Mononuclear cell (primary cell): ENCODE results near the gene CARD18. TPM values are rescaled to one million over a fixed set of nuclear protein-coding genes. Genes with fewer than 3 reads are reported as not detected.
"Not testable (repeated sequence)": the region's sequence is repeated elsewhere in the genome, so short reads cannot be mapped to it uniquely, and the experiment has no call there.

Experiments
- H3K27me3 ChIP-seq: 2 replicates; pipeline ENCODE4 v1.6.0; 2011; ENCODE audit warnings: low read length, control low read depth; ENCODE audit not compliant: insufficient read depth
- H3K4me1 ChIP-seq: 2 replicates; pipeline ENCODE4 v1.5.1; 2011; ENCODE audit warnings: mild to moderate bottlenecking, low read length, control low read depth; ENCODE audit not compliant: insufficient read depth
- H3K4me3 ChIP-seq: 2 replicates; pipeline ENCODE4 v1.5.1; 2011; ENCODE audit warnings: mild to moderate bottlenecking, low read length, moderate library complexity
- H3K9me3 ChIP-seq: 2 replicates; pipeline ENCODE4 v1.5.1; 2011; ENCODE audit warnings: low read depth, mild to moderate bottlenecking, control low read depth, low read length
- total RNA-seq: library from RNA; depleted of rRNA; stranded (reverse); fragments of >200 nt; gene quantifications from one replicate; pipeline ENCODE4 v1.2.3, GENCODE V29; 2012

The CARD18 gene
- total RNA-seq, 1 donor, result not detected

DNA sequence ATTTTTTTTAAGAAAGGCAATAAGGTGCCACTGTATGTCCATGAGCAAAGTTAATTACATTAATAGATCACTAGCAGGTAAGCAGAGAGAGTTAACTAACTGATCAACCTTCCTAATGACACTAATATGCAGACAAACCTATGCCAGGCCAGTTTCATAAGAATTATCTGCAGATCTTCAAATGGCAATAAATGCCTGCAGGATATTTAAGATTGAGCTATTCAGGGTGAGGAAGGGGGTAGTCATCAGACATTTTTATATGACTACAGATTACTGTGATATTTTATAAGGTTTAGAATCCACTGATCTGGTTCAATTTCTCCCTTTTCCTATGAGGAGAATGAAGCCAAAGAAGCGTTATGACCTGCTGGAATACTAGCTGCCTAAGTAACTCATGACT, 30.2 kb downstream of the CARD18 start:
- no peaks in the 10 kb centered on the region for H3K9me3 ChIP-seq
- no peak overlapping the region for H3K4me3 ChIP-seq
- peaks cover 11% of the 10 kb centered on the region for H3K4me1 ChIP-seq
- no peaks in the 10 kb centered on the region for H3K27me3 ChIP-seq

DNA sequence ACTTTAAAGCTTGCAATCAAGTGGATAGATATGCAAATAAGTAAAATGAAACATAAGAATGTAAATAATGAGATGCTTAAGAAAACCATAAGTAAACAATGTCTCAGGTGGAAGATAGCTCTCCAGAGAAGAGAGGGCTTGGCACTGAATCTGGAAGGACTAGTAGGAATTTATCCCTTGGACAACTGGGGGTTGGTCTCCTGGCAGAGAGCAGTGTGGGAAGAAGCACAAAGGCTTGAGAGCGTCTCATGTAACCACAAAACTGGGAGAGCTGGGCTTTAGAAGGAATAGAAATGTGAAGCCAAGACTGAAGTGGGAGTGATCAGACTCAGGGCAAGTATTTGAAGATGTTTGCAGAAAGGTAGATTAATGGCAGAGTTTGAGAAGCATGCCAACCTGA, 31.3 kb downstream of the CARD18 start:
- Histone ChIP-seq H3K27me3 (no peaks in the 10 kb centered on the region), H3K4me1 (peaks cover 11% of the 10 kb centered on the region), H3K4me3 (no peak overlapping the region)

DNA sequence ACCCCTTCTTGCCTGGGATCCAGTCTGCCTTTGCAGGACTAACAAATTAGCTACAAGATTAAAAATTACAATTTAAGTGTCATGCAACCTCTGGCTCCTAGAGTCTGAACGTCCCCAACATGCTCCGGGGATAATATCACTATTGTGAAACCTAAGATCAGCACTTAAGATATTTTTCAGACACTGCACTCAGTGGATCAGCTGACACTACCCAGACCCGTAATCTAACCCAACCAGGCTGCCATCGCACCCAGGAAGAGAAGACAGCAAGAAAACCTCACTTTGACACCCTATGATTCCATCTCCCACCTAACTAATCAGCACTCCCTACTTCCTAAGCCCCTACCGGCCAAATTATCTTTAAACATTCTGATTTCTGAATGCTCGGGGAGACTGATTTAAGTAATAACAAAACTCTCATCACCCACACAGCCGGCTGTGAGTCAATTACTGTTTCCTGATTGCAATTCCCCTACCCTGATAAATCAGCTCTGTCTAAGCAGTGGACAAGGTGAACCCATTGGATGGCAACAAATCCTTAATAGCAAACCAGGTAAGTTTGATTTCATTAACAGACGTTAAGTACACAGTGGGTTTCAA, 32.2 kb downstream of the CARD18 start:
- not testable (repeated sequence) for H3K4me3 ChIP-seq, H3K9me3 ChIP-seq, H3K27me3 ChIP-seq
- H3K4me1 ChIP-seq, result peaks cover 11% of the 10 kb centered on the region

More for the DNA sequence above, 31.3 kb downstream of the CARD18 start:
- H3K9me3 ChIP-seq, result no peaks in the 10 kb centered on the region

DNA sequence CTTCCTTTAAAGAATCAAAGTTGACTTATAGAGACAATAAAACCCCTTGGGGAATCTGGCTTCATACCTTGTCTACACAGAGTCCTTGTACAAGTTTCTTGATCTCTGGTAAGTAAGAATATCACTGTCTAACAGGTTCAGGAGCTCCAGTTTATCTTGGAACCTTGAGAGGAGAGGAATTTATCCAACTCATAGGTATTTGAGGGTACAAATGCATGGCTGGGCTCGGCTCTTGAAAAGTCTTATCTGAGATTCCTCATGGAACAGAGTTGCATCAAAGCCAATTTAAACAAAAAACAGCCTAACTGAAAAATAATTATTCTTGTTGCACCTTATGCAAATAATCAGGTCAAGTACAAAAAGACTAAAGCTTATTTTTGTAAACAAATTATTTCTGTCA, 33.4 kb downstream of the CARD18 start:
- Histone ChIP-seq H3K27me3 (no peaks in the 10 kb centered on the region), H3K4me3 (no peak overlapping the region), H3K4me1 (peaks cover 17% of the 10 kb centered on the region), H3K9me3 (no peaks in the 10 kb centered on the region)

DNA sequence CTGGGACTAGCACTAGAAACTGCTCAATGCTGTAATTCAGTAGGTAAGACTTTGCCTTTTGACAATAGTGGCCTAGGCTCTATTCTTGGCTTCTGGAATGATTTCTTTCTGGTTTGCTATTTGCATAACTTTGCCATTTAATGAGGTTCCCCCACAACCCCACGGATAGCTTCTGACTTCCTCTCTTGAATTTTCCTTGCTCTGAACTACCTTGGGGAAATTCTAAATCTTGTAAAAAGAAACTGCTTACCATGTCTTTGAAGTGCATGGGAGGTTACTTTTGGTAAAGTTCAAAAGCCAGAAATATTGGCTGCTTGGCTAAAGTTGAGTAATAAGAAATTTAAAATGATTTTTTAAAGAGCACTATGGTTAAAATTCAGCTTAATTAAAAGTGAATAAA, 35.3 kb downstream of the CARD18 start:
- no peaks in the 10 kb centered on the region for H3K9me3 ChIP-seq
- peaks cover 26% of the 10 kb centered on the region for H3K4me1 ChIP-seq
- no peaks in the 10 kb centered on the region for H3K27me3 ChIP-seq
- H3K4me3 ChIP-seq, result no peak overlapping the region

DNA sequence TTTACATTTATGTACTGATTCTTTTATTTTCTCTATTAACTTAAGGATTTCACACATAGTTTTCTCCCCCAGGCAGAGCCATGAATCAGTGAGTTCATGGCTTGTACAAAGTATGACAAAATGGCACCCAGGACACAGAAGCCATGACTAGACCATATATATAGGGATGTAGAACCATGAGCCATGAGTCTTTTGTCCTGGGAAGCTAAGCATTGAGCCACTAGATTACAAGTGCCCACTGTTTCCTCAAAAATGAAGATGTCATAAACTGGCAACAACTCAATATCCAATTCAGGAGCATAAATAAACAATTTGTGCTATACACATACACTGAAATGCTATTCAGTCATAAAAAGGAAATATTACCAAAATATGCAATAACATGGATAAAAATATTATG, 36.2 kb downstream of the CARD18 start:
- Histone ChIP-seq H3K4me1 (peaks cover 26% of the 10 kb centered on the region), H3K4me3 (no peak overlapping the region), H3K27me3 (no peaks in the 10 kb centered on the region), H3K9me3 (no peaks in the 10 kb centered on the region)

DNA sequence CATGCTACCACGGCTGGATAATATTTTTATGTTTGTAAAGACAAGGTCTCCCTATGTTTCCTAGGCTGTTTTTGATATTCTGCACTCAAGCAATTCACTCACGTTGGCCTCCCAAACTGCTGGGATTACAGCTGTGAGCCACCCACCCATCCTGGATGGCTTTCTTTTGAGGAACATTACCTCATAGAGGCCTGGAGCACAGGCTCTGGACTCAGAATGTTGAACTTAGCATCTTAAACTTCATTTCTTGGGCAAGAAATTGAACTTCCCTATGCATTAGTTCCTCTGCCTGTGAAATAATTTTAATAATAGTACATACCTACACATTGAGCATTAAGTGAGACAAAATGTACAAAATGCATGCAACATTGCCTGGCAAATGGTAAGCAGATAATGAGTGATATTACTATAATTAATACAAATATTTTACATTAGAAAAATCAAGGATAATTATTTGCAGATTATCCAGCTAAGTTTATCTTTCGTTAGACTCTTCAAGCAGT, 37.4 kb downstream of the CARD18 start:
- not testable (repeated sequence) for H3K9me3 ChIP-seq, H3K27me3 ChIP-seq, H3K4me3 ChIP-seq
- peaks cover 26% of the 10 kb centered on the region for H3K4me1 ChIP-seq

DNA sequence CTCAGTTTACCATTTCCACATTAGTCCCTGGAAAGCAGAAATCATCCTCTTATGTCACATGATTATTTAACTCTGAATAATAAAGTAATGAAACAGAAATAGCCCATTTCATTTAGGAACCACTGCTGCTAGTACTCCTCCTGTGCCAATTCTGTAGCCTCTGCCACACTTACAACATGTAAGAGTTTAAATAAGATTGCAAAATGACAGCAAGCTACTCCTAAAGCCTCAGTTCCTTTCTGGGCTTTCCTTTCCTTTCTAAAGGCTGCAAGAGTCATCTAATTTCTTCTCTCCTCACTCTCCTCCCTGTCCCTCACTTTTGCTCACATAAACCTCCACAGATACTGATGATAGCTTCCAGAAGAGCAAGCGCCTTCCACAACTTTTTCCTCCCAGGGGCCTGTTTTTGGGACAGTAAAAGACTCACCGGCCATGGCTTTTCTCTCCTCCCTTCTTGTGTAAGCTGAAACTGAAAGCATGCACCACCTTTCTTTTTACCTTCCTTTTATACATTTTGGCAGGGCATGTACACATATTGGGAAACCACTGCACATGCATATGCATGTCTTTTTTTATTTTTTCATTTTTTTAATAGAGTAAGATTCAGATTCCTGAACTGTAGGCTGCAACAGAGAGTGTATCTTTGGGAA, 38.5 kb downstream of the CARD18 start:
- no peaks in the 10 kb centered on the region for H3K9me3 ChIP-seq
- H3K4me1 ChIP-seq, result peaks cover 26% of the 10 kb centered on the region
- H3K27me3 ChIP-seq, result no peaks in the 10 kb centered on the region
- peak overlapping the region; percentile 3 for H3K4me3 ChIP-seq

DNA sequence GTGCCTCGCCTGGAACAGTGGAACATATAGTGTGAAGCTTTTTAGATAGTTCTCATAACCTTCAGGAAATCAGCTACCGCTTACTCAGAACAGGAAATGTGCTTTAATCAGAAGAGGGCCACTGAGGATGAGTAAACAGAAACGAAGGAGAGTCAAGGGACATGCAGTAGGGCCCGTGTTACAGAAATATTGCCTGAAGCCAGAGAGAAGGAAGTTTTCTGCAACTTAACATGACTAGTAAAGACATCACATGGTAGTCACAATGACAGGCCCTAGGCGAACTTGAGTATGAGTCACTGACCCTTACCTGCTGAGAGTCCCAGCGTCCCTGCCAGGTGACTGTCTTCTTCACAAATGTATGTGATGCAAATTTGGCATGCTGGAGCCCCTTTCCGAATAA, 39.4 kb downstream of the CARD18 start:
- Histone ChIP-seq H3K9me3 (no peaks in the 10 kb centered on the region), H3K4me1 (peaks cover 26% of the 10 kb centered on the region), H3K4me3 (no peak overlapping the region), H3K27me3 (no peaks in the 10 kb centered on the region)

DNA sequence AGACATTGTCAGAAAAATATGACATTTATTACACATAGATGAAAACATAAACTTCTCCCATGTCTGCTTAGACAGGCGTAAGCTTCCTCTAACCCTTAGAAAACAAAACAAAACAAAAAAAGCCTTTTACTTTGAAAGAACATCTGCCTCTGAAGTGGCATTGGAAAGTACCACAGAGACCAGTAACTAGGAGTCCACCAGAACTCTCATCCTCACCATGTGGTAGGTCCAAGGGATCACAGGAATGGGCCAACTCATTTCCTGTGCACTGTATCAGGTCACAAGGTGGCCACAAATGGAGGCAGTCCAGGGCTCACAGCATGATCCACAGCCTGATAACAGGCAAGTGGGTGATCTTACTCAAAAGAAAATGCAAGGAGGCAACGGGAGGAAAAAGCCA, 40.0 kb downstream of the CARD18 start:
- peaks cover 26% of the 10 kb centered on the region for H3K4me1 ChIP-seq
- H3K27me3 ChIP-seq, H3K9me3 ChIP-seq, H3K4me3 ChIP-seq: not testable (repeated sequence)

DNA sequence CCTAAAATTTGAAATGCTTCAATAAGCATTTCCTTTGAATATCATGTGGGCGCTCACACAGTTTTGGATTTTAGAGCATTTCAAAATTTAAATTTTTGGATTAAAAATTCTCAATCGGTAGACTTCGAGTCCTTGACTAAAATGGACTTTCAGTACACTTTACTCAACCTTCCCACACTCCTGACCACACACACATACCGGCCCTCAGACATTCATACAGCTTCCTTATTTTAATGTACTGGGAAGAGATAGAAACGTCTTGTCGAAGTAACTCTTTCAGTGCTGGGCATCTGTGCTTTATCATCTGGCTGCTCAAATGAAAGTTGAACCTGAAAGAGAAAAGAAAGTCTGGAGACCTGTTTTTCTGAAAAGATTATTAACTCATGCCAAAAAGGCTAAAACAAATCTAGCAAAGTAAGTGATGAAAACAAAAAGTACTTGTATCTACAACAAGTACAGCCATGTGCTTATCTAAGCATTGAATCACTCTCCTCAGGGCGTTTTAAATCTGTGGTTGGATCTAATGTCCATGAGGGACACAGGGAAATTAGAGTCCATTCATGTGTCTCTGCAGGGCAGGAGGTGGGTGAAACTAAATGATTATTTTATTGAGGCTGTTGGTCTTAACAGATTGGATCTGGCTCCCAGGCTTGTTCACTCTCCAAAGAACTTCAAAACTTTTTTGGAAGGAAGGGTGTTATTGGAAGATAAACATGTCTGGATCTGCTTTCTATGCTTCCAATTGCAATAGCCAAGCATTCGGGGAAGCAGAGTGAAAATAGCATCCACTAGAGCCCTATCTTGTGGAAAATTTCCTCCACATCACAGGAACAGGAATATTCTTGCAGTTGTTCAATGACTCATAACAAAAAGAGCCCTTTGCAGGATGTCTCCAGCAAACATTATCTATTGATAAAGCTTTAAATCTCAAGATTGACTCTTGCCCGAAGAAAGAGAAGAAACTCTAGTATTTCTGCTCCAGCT, 47.0 kb downstream of the CARD18 start:
- H3K4me3 ChIP-seq, result no peak overlapping the region
- no peaks in the 10 kb centered on the region for H3K9me3 ChIP-seq
- H3K4me1 ChIP-seq, result peaks cover 4% of the 10 kb centered on the region
- H3K27me3 ChIP-seq, result no peaks in the 10 kb centered on the region

Other genes with a start within 250 kb of the CARD18 start
- not detected for gene CASP12, start 241.3 kb downstream of the CARD18 start, total RNA-seq
- gene CASP4, start 171.2 kb downstream of the CARD18 start, total RNA-seq, result 207 TPM
- gene CASP5, start 116.6 kb downstream of the CARD18 start, total RNA-seq, result 0.84 TPM
- 99.5 TPM for gene CASP1, start 104.6 kb downstream of the CARD18 start, total RNA-seq
- 78.7 TPM for gene CARD16, start 94.4 kb downstream of the CARD18 start, total RNA-seq